Hematopoietic multipotent progenitor cell (in vitro differentiated cells): ENCODE data around the gene IGSF21. TPM values are rescaled to one million over a fixed set of nuclear protein-coding genes. Genes with fewer than 3 reads are reported as not detected.
A peak's percentile ranks its signal among the peaks of the same experiment; 100 is the strongest.

Experiments
- DNase-seq, 3 donors: peaks; one replicate each; pipeline ENCODE4 v3.0.0-alpha.2; 2011 to 2015; ENCODE audit warnings: low read depth in 2 of 3, low spot score in 2 of 3
- total RNA-seq: library from RNA; depleted of rRNA; stranded (reverse); fragments of >200 nt; gene quantifications from one replicate; pipeline ENCODE4 v1.2.3, GENCODE V29; 2012

The IGSF21 gene
- total RNA-seq, 1 donor: under 0.01 TPM

DNA sequence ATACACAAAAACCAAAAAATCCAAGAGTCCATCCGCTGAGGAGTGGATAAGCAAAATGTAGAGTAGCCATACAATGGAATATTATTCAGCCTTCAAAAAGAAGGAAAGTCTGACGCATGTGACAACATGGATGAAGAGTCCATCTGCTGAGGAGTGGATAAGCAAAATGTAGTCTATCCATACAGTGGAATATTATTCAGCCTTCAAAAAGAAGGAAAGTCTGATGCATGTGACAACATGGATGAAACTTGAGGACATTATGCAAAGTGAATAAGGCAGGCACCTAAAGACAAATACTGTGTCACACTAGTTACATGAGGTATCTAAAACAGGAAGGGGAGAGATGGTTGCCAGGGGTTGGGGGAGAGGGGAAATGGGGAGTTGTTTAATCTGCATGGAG, 14.0 kb upstream of the IGSF21 start:
- no peak for DNase-seq

DNA sequence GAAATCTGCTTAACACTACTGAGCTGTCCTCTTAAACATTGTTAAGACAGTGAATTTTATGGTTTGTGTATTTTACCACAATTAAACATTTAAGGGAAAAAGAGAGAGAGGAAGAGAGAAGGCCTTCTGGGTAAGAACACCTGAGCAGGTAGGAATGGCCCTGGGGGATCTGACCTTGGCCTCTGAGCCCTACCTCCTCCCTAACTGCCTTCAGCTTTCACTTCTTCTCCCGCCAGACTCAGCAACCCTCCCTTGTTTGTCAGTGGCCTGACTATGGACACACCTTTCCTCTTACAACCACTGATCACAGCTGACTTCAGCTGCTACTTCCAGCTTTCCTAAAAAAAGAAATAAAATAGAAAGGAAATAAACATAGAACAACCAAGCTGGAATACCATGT, 13.5 kb upstream of the IGSF21 start:
- DNase-seq: no peak

- DNase-seq: no peak
Observed at GRCh38 chr1:18097206-18097605, 10.4 kb upstream of the IGSF21 start.

DNA sequence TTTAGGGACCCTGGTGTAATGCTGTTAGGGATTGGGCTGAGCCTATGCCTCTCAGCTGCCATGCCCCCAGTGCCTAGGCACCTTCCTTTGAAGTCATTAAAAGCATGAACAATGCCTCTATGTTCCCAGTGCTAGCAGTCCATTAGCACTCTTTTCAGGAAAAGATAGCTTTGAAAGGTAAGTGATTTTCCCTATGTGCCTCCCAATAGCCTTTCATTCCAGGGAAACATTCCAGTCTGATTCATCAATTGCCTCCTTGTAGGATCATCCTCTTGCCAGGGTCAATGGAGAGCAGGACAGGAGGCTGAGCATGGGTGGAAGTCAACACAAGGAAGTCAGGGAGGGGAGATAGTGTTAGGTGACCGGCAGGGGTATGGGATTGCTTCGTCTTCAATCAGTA, 8.6 kb upstream of the IGSF21 start:
- DNase-seq: no peak

DNA sequence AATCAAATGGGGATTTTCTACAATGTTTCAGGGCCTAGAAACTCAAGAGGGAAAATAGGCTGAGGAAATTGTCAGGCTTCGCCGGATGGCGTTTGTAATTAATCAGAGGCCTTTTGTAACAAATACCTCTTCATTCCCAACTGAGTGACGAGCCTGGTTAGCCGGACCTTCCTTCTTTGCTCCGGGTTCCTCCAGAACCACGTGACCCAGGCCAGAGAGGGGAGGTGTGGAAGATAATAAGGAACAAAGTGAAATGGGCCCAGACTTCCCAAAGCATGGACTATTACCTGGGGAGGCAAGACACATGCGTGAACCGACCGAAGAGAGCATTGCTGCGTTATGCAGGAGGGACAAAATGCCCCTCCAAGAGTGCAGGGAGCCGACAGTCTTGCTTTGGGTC, 7.5 kb upstream of the IGSF21 start:
- no peak for DNase-seq

DNA sequence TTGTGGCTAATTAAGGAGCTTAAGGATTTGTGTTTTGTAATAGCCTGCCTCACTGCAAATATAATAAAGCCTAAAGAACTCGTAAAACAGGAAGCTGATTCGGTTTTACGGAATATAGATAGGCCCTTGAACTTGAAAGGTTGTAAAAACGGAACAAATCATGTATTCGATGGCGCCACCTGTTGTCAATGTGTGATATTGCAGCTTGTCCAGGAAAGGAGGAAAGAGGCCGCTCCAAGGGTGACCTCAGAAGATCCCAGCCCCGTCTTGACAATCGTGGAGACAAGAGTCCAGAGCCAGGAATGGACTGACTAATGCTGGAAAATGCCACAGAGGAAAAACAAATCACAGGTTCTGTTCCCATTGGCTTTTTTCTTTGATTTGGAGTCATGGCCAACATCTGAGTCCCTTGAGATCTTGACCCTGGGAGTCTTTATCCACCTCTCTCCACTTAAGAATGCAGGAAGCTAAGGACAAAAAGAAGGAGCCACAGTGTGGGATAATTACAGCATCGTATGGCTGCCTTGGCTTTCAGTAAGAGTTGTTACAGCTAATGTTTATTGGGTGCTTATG, 7.0 kb upstream of the IGSF21 start:
- peak; percentile 14 to 72 (median 34) for DNase-seq

GRCh38 chr1:18101508-18101907, 6.1 kb upstream of the IGSF21 start:
- no peak for DNase-seq

- no peak for DNase-seq
Observed at GRCh38 chr1:18103788-18104421, 3.7 kb upstream of the IGSF21 start.

GRCh38 chr1:18104546-18105100, 3.0 kb upstream of the IGSF21 start:
- DNase-seq: no peak

DNA sequence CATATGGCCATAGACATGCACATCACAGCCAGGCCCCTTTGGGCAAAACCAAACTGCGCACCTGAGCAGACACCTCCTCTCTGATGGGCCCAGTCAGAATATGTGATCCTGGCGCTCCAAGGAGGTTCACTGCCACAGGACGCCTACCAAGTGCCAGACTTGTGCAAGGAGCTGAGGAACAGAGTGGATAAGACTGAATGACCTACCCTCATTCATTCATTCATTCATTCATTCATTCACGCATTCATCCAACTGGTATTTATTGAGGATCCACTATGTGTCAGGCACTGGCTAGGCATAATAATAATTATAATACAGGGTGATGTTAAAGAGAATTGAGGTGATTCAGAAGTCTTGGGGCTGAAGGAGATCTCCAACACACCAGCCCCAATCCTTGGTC, 2.4 kb upstream of the IGSF21 start:
- no peak for DNase-seq

DNA sequence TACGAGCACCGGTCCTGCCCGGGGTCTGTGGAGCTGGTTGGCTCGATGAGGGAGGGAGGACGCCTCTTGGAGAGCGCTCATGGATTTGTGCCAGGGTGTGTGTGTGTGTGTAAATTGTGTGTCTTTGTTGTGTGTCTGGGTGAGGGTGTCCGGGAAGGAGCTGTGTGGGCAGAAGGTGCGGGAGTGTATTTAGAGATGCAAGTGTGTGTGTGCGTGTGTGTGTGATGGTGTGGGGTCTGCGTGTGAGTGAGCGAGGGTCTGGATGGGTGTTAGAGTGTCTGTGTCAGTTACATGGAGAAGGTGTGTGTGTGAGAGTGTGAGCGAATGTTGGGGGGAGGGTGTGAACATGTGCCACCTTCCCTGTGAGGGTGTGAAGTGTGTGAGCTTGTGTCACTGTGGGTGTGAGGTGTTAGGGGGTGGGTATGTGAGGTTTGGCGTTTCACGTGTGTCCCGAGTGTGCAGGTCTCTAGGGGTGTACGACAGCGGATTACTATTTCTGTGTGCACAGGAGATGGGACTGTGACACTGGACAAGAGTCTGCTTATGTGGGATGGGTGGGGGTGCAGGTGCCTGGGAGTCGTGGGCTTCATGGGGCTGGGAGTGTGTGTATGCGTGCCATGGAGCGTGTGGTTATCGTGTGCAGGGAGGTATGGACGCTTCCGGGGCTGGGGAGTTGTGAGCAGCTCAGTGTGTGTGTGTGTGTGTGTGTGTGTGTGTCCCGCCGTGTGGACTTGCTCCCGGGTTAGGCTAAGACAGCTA, 880 bp downstream of the IGSF21 start:
- no peak for DNase-seq

- DNase-seq: no peak
Observed at GRCh38 chr1:18109058-18109755, 1.6 kb downstream of the IGSF21 start.

GRCh38 chr1:18109756-18110597, 2.4 kb downstream of the IGSF21 start:
- DNase-seq: peak in 2 of 3 donors; percentile 20 to 21

GRCh38 chr1:18110598-18110939, 3.0 kb downstream of the IGSF21 start:
- DNase-seq: no peak

- no peak for DNase-seq
Observed at GRCh38 chr1:18110968-18111367, 3.4 kb downstream of the IGSF21 start.

- no peak for DNase-seq
Observed at GRCh38 chr1:18111605-18112297, 4.2 kb downstream of the IGSF21 start.

DNA sequence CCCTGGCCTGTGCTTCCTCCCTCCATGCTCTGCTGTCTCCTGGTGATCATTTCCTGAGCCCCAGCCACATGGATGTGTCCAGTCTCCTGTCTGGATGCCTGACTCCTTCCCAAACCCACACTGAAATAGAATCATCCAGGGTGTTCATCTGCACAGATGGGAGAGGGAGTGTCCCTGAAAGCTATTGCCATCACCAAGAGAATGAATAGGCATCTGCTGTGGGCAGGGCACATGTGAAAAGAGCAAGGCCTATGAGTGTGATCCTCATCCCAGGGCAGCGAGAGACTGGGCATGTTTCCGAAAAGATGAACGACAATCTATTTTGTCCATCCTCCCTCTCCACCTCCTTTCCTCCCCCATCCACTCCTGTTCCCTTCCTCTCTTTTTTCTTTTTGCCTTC, 5.0 kb downstream of the IGSF21 start:
- no peak for DNase-seq

GRCh38 chr1:18114726-18115410, 7.3 kb downstream of the IGSF21 start:
- no peak for DNase-seq

GRCh38 chr1:18116777-18117176, 9.2 kb downstream of the IGSF21 start:
- DNase-seq: no peak
